ENCODE data around the gene CYP1A2.

Gene CYP1A2

GRCh38 chr15:74790080-74790916 is 41.7 kb downstream of the CYP1A2 start:
- no peak for DNase-seq

GRCh38 chr15:74791007-74791406 is 42.4 kb downstream of the CYP1A2 start:
- DNase-seq, result no peak

DNA sequence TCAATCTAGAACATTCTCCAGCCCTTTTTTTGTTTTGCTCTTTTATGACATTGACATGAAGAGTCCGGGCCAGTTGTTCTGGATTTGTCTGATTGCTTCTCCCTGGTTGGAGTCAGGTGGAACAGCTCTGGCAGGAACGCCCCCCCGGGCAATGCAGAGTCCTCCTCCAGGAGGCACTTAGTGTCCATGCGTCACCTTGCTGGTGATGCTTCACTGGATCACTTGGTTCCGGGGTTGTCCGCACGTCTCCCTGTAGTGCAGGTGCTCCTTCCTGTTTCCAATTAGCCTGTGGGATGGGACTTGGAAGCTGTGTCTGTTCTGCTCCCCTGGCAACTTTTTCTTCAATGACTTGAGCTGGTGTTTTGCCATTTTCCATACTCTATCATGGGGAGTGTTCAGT is 43.0 kb downstream of the CYP1A2 start:
- no peak for DNase-seq

GRCh38 chr15:74792227-74793016 is 43.8 kb downstream of the CYP1A2 start:
- no peak for DNase-seq

GRCh38 chr15:74793135-74794028 is 44.7 kb downstream of the CYP1A2 start:
- no peak for DNase-seq

GRCh38 chr15:74794248-74794969 is 45.8 kb downstream of the CYP1A2 start:
- no peak for DNase-seq

- no peak for DNase-seq
These were observed 46.3 kb downstream of the CYP1A2 start for GRCh38 chr15:74794970-74795349.

DNA sequence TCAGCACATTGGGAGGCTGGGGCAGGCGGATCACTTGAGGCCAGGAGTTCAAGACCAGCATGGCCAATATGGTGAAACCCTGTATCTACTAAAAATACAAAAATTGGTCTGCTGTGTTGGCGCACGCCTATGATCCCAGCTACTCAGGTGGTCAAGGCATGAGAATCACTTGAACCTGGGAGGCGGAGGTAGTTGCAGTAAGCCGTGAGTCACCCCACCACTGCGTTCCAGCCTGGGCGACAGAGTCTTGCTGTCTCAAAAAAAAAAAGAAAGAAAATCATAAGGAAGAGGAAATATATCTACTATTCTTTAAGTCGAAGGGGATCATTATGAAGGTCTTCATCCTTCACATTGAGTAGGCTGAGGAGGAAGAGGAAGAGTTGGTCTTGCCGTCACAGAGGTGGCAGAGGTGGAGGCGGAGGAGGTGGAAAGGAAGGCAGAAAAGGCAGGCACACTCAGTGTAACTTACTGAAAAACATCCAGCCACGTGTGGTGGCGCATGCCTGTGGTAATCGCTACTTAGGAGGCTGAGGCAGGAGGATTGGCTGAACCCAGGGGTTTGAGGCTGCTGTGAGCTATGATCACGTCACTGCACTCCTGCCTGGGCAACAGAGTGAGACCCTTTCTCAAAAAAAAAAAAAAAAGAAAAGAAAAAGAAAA is 47.5 kb downstream of the CYP1A2 start:
- DNase-seq, result no peak

- DNase-seq, result no peak
These were observed 50.0 kb downstream of the CYP1A2 start for GRCh38 chr15:74798388-74799254.

DNA sequence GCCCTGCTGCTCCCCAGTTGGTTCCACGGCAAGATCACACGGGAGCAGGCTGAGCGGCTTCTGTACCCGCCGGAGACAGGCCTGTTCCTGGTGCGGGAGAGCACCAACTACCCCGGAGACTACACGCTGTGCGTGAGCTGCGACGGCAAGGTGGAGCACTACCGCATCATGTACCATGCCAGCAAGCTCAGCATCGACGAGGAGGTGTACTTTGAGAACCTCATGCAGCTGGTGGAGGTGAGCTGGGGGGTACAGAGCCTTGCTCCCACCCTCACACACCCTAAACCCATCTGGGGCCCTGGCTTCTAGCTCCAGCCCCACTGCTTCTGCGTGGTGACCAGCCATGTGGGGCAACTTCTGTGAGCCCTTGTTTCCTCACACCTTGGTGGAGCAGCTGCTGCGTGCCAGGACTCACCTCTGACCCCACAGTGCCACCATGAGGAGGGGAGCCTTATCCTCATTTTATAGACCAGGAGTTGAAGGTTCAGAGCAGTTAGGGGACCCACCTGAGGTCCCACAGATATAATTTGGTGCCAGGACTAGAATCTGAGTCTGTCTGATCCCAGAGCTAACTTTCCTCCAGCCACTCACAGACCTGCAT is 50.7 kb downstream of the CYP1A2 start:
- no peak for DNase-seq

DNA sequence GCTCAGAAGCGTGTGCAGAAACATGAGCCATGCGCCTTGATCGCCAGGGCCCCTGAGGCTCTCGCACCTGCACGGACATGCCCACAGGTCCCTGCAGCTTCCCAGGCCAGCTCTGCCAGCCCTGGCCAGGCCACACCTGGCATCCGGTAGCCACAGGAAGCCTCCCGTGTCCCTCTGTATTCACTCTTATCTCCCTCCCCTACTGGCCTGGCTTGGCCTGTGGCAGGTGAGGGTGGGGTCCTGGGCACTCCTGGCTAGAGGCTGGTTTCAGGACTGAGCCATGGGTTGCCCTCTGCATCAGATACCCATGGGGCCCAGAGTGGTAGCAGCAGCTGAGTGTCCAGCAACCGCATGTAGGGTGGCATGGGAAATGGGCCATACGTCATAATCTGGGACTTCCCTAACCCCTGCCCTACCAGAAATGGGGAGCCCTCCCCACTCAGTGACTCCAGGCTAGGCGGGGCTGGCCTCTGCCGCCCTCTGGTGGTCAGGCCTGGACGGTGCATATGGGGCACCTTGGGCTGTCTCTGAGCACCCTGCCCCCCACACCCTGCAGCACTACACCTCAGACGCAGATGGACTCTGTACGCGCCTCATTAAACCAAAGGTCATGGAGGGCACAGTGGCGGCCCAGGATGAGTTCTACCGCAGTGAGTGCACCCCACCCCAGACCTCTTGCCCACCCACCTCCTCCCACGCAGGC is 51.4 kb downstream of the CYP1A2 start:
- DNase-seq, result no peak

GRCh38 chr15:74800559-74801094 is 52.0 kb downstream of the CYP1A2 start:
- no peak for DNase-seq

DNA sequence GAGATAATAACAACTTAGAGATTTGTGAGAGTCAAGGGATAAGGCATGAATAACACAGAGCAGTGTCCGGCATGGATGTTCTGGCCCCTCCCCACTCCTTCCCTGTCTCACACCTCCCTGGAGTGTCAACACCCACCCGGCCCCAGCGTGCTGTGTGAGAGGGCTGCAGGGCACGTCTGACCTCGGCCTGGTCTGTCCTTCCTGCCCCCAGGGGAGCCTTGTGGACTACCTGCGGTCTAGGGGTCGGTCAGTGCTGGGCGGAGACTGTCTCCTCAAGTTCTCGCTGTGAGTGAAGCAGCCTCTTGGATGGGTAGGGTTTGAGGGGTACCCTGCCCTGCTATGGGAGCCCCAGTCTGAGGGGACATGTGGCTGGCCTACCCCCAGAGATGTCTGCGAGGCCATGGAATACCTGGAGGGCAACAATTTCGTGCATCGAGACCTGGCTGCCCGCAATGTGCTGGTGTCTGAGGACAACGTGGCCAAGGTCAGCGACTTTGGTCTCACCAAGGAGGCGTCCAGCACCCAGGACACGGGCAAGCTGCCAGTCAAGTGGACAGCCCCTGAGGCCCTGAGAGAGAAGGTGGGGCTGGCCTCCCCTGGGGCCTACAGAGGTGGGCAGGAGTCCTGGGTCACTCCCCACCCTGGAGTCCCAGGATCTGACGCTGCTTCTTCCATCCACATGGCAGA is 52.8 kb downstream of the CYP1A2 start:
- DNase-seq, result no peak

DNA sequence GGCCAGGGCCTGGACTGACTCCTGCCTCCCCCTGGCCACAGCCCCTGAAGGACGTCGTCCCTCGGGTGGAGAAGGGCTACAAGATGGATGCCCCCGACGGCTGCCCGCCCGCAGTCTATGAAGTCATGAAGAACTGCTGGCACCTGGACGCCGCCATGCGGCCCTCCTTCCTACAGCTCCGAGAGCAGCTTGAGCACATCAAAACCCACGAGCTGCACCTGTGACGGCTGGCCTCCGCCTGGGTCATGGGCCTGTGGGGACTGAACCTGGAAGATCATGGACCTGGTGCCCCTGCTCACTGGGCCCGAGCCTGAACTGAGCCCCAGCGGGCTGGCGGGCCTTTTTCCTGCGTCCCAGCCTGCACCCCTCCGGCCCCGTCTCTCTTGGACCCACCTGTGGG is 53.6 kb downstream of the CYP1A2 start:
- DNase-seq, result no peak

DNA sequence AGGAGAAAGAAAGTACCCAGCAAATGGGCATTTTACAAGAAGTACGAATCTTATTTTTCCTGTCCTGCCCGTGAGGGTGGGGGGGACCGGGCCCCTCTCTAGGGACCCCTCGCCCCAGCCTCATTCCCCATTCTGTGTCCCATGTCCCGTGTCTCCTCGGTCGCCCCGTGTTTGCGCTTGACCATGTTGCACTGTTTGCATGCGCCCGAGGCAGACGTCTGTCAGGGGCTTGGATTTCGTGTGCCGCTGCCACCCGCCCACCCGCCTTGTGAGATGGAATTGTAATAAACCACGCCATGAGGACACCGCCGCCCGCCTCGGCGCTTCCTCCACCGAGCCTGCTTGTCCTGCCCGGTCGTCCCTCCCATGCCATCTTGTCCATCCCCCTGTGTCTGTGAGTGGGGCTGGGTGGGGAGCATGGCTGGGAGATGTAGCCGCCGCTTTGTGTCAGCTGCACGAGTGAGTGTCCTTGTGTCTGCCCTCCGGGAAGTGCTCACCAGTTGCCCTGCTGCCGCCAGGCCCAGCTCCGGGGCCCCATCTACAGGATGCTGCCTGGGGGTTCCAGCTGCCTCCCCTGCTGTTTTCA is 54.3 kb downstream of the CYP1A2 start:
- DNase-seq, result no peak

GRCh38 chr15:74804935-74805334 is 56.3 kb downstream of the CYP1A2 start:
- DNase-seq, result no peak
